ENCODE data around the gene ZKSCAN3.

- TF ChIP-seq CTCF (IDR thresholded peaks at IDR 0.05) = no peak
- no peak for TF ChIP-seq EP300 (IDR thresholded peaks at IDR 0.05)
- no peak for TF ChIP-seq KDM1A (IDR thresholded peaks at IDR 0.05; ENCODE audit: low read depth)
- TF ChIP-seq MYC (IDR thresholded peaks at IDR 0.05; ENCODE audit: borderline replicate concordance, low read length) = no peak
- TF ChIP-seq SREBF2 (IDR thresholded peaks at IDR 0.05) = no peak
- no peak for TF ChIP-seq RAD21 (conservative IDR thresholded peaks at IDR 0.05 in 1 of 2, IDR thresholded peaks at IDR 0.05 in 1 of 2)
- no peak for TF ChIP-seq BHLHE40 (IDR thresholded peaks at IDR 0.05; ENCODE audit: low read depth, low read length)
- TF ChIP-seq FOSB (CRISPR knock-in tag; IDR thresholded peaks at IDR 0.05) = no peak
- TF ChIP-seq JUN (IDR thresholded peaks at IDR 0.05) = no peak
- TF ChIP-seq POLR2AphosphoS2 (conservative IDR thresholded peaks at IDR 0.05; ENCODE audit: low read length) = no peak
These were observed 329 bp upstream of the ZKSCAN3 start for GRCh38 chr6:28349344-28349891.

Measured in A549 (cell line).